ENCODE measurements around the gene CLCNKA.
A peak's percentile ranks its signal among the peaks of the same experiment; 100 is the strongest.
"Not testable (repeated sequence)": the region's sequence is repeated elsewhere in the genome, so short reads cannot be mapped to it uniquely, and the experiment has no call there.

The CLCNKA gene

GRCh38 chr1:16019644-16020277, 2.1 kb upstream of the CLCNKA start:
- no peak for DNase-seq (ENCODE audit: low read depth)
- no peak overlapping the region for H3K4me3 ChIP-seq (ENCODE audit: low read depth, low read length)
- TF ChIP-seq MAX (IDR thresholded peaks at IDR 0.05; ENCODE audit: low read depth, low read length) (no peak), CTCF (IDR thresholded peaks at IDR 0.05; ENCODE audit: low read depth, low read length) (no peak), POLR2A (IDR thresholded peaks at IDR 0.05; ENCODE audit: extremely low read depth, insufficient read length) (no peak), MYC (IDR thresholded peaks at IDR 0.05; ENCODE audit: low read depth, low read length) (no peak)

GRCh38 chr1:16020325-16020724, 1.5 kb upstream of the CLCNKA start:
- no peak overlapping the region for H3K4me3 ChIP-seq (ENCODE audit: low read depth, low read length)
- no peak for DNase-seq (ENCODE audit: low read depth)
- TF ChIP-seq CTCF (IDR thresholded peaks at IDR 0.05; ENCODE audit: low read depth, low read length) (no peak), POLR2A (IDR thresholded peaks at IDR 0.05; ENCODE audit: extremely low read depth, insufficient read length) (no peak), MYC (IDR thresholded peaks at IDR 0.05; ENCODE audit: low read depth, low read length) (no peak), MAX (IDR thresholded peaks at IDR 0.05; ENCODE audit: low read depth, low read length) (no peak)

GRCh38 chr1:16020878-16021277, 958 bp upstream of the CLCNKA start:
- not testable (repeated sequence) for H3K4me3 ChIP-seq (ENCODE audit: low read depth, low read length); DNase-seq (ENCODE audit: low read depth)

- no peak overlapping the region for H3K4me3 ChIP-seq (ENCODE audit: low read depth, low read length)
- no peak for TF ChIP-seq MYC (IDR thresholded peaks at IDR 0.05; ENCODE audit: low read depth, low read length)
- no peak for TF ChIP-seq MAX (IDR thresholded peaks at IDR 0.05; ENCODE audit: low read depth, low read length)
- no peak for TF ChIP-seq CTCF (IDR thresholded peaks at IDR 0.05; ENCODE audit: low read depth, low read length)
- TF ChIP-seq POLR2A (IDR thresholded peaks at IDR 0.05; ENCODE audit: extremely low read depth, insufficient read length), result no peak
- DNase-seq (ENCODE audit: low read depth), result no peak
These were observed 557 bp downstream of the CLCNKA start for GRCh38 chr1:16022393-16022792.

- DNase-seq (ENCODE audit: low read depth), result no peak
- no peak overlapping the region for H3K4me3 ChIP-seq (ENCODE audit: low read depth, low read length)
- no peak for TF ChIP-seq MYC (IDR thresholded peaks at IDR 0.05; ENCODE audit: low read depth, low read length)
- no peak for TF ChIP-seq CTCF (IDR thresholded peaks at IDR 0.05; ENCODE audit: low read depth, low read length)
These were observed 1.3 kb downstream of the CLCNKA start for GRCh38 chr1:16023050-16023653.

GRCh38 chr1:16026302-16026701, 4.5 kb downstream of the CLCNKA start:
- not testable (repeated sequence) for H3K4me3 ChIP-seq (ENCODE audit: low read depth, low read length); DNase-seq (ENCODE audit: low read depth)

GRCh38 chr1:16026723-16027484, 5.1 kb downstream of the CLCNKA start:
- TF ChIP-seq CTCF (IDR thresholded peaks at IDR 0.05; ENCODE audit: low read depth, low read length) (no peak), MAX (IDR thresholded peaks at IDR 0.05; ENCODE audit: low read depth, low read length) (no peak), POLR2A (IDR thresholded peaks at IDR 0.05; ENCODE audit: extremely low read depth, insufficient read length) (no peak), MYC (IDR thresholded peaks at IDR 0.05; ENCODE audit: low read depth, low read length) (no peak)
- DNase-seq (ENCODE audit: low read depth), result peak; percentile 38
- no peak overlapping the region for H3K4me3 ChIP-seq (ENCODE audit: low read depth, low read length)

Data from NB4 (cell line).